Activated CD4-positive, CD25-positive, alpha-beta regulatory T cell treated with anti-CD3 and anti-CD28 coated beads, Interleukin-2, amount 50 U/mL, for 16 hours (primary cell): ENCODE measurements around the gene CA11.
"Not testable (repeated sequence)": the region's sequence is repeated elsewhere in the genome, so short reads cannot be mapped to it uniquely, and the experiment has no call there.

Source experiments
- DNase-seq: peaks from one replicate; pipeline ENCODE4 v3.0.0-alpha.2; 2020; ENCODE audit warnings: low read depth, low spot score

Gene CA11

GRCh38 chr19:48669903-48670668 lies 24.1 kb upstream of the CA11 start:
- no peak for DNase-seq

GRCh38 chr19:48668761-48669160 lies 22.8 kb upstream of the CA11 start:
- DNase-seq = no peak

GRCh38 chr19:48668332-48668731 lies 22.3 kb upstream of the CA11 start:
- no peak for DNase-seq

- no peak for DNase-seq
These were observed 19.8 kb upstream of the CA11 start for GRCh38 chr19:48665786-48666185.

GRCh38 chr19:48664476-48664875 lies 18.5 kb upstream of the CA11 start:
- no peak for DNase-seq

GRCh38 chr19:48663667-48664066 lies 17.7 kb upstream of the CA11 start:
- DNase-seq = no peak

- no peak for DNase-seq
These were observed 15.7 kb upstream of the CA11 start for GRCh38 chr19:48661711-48662090.

GRCh38 chr19:48660852-48661710 lies 15.1 kb upstream of the CA11 start:
- peak; percentile 62 for DNase-seq

GRCh38 chr19:48659768-48660167 lies 13.8 kb upstream of the CA11 start:
- DNase-seq = no peak

- no peak for DNase-seq
These were observed 12.5 kb upstream of the CA11 start for GRCh38 chr19:48658483-48658882.

GRCh38 chr19:48657828-48658227 lies 11.8 kb upstream of the CA11 start:
- not testable (repeated sequence) for DNase-seq

GRCh38 chr19:48656840-48657474 lies 11.0 kb upstream of the CA11 start:
- no peak for DNase-seq

GRCh38 chr19:48654299-48655059 lies 8.5 kb upstream of the CA11 start:
- no peak for DNase-seq

GRCh38 chr19:48651683-48652048 lies 5.7 kb upstream of the CA11 start:
- DNase-seq = no peak

GRCh38 chr19:48650974-48651682 lies 5.1 kb upstream of the CA11 start:
- no peak for DNase-seq

GRCh38 chr19:48648134-48648533 lies 2.1 kb upstream of the CA11 start:
- no peak for DNase-seq

- no peak for DNase-seq
These were observed 782 bp upstream of the CA11 start for GRCh38 chr19:48646722-48647216.

GRCh38 chr19:48645620-48646000 lies 377 bp downstream of the CA11 start:
- DNase-seq = no peak

GRCh38 chr19:48644839-48645619 lies 958 bp downstream of the CA11 start:
- peak; percentile 51 for DNase-seq

- no peak for DNase-seq
These were observed 1.6 kb downstream of the CA11 start for GRCh38 chr19:48644355-48644754.
